ENCODE data around the gene MBIP.
A peak's percentile ranks its signal among the peaks of the same experiment; 100 is the strongest.

Gene MBIP

DNA sequence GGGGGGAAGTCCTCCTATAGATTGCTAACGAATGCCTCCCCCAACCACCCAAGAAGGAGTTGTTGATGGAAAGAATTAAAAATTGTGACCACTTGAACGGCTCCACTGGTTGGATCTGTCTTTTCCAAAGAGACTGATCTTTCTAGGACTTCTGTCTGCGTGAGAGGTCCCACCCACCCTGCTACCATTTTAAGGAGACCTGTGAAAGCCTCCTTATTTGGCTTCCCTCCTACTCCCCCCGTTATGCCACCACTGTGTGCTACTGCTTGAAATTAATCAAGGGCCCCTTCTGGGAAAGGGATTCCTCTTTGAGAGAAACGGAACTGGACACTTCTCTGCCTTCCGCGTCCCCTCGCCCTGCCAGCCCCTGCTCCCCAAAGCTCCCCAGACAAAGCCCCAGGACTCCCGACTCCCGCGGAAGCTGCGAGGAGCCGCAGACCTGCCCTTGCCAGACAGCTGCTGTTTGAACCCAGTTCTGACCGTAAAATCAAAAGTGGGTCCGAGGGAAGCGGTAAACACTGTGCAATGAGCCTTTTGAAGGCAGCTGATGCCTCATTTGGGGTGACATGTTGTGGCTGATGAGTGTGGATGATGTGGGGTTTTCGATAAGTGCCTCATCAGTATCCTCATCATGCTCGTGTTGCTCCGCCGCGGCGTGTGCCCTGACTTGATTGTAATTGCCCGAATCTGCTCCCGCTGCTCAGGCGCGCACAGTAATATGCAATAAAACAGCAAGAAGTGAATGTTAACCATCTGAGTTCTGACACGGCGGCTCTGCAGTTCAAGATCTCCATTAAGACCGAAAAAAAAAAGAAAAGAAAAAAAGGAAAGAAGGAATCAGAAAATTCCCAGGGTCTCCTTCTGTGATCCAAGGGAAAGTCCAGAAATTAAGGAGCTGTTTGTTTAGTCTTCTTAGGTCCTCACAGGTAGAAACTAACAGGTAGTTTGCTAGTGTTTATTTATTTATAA lies 48.2 kb downstream of the MBIP start:
- DNase-seq (ENCODE audit: low spot score), result peak; percentile 5
- TF ChIP-seq, protein P1, sequence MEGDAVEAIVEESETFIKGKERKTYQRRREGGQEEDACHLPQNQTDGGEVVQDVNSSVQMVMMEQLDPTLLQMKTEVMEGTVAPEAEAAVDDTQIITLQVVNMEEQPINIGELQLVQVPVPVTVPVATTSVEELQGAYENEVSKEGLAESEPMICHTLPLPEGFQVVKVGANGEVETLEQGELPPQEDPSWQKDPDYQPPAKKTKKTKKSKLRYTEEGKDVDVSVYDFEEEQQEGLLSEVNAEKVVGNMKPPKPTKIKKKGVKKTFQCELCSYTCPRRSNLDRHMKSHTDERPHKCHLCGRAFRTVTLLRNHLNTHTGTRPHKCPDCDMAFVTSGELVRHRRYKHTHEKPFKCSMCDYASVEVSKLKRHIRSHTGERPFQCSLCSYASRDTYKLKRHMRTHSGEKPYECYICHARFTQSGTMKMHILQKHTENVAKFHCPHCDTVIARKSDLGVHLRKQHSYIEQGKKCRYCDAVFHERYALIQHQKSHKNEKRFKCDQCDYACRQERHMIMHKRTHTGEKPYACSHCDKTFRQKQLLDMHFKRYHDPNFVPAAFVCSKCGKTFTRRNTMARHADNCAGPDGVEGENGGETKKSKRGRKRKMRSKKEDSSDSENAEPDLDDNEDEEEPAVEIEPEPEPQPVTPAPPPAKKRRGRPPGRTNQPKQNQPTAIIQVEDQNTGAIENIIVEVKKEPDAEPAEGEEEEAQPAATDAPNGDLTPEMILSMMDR (conservative IDR thresholded peaks at IDR 0.05; ENCODE audit: low read depth), result no peak
- H3K27ac ChIP-seq, result no peak overlapping the region
- ChIA-PET POLR2A (ENCODE audit: low non-redundant PET) (no interaction called here), CTCF (interaction anchor here (0.6 kb wide), 1 partner anchor 34 kb away, joined by 5 read pairs; no protein-coding TSS in a partner anchor)

DNA sequence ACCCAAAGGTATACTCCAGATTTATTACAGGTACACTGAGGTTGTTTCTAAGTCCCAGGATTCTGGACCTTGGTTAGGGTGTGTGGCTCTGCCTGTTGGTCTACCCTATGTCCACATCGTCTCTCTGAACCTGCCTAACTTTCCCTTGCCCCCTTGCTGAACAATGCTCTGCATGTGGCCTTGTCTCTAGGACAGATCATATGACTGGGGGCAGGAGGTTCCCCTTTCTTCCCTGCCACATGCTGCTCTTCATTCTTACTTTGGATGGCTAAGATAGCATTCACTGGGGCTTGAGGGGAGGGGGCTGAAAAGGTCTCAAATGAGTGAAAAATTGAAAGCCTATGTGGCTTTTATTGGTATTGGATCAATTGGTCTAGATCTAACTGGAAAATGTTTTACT lies 49.2 kb downstream of the MBIP start:
- H3K27ac ChIP-seq, result no peak overlapping the region
- ChIA-PET POLR2A (ENCODE audit: low non-redundant PET) (no interaction called here), CTCF (no interaction called here)
- no peak for DNase-seq (ENCODE audit: low spot score)
- TF ChIP-seq, protein P1 (conservative IDR thresholded peaks at IDR 0.05; ENCODE audit: low read depth), result no peak

DNA sequence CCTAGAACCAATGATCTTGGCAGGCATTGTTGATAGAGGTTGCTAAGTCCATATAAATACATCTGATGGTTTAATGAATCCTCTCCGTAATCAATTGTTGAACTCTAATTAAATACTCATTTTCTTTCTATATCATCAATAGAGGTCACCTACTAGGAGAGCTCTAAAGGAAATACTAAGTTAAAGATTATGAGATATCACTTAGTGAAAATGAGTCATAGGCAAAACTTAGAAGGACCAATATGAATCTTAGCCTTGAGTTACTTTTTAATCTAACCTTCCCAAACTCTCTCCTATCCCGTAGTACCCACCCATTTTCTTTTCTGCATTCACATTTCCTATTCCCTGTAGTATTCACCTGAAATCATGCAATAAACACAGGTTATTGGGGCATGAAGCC lies 50.2 kb downstream of the MBIP start:
- ChIA-PET CTCF (interaction anchor here (0.6 kb wide), 2 partner anchors 53 to 324 kb away, joined by 3 to 4 read pairs; no protein-coding TSS in a partner anchor), POLR2A (ENCODE audit: low non-redundant PET) (no interaction called here)
- H3K27ac ChIP-seq, result no peak overlapping the region
- DNase-seq (ENCODE audit: low spot score), result no peak
- TF ChIP-seq, protein P1 (conservative IDR thresholded peaks at IDR 0.05; ENCODE audit: low read depth), result no peak

DNA sequence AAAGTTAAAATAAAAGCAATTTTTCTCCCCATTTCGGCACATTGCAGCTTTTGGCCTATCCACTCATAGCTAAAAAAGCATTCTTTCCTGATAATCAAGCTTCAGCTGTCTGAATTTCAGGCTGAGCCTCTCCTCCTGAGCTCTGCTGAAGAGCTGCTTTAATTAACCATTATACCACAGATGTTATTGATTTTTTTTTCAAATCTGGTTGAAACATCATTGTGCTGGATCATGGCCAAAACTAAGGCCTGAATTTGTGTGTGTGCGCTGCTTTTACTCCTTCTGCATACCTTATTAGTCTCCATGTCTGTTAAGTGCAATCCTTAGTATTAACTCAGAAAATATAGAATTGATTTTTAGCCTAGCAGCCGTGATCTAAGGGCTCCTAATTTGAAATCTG lies 52.3 kb downstream of the MBIP start:
- DNase-seq (ENCODE audit: low spot score), result no peak
- ChIA-PET CTCF (interaction anchor here (1.1 kb wide), 1 partner anchor 199 kb away, joined by 3 read pairs; no protein-coding TSS in a partner anchor), POLR2A (ENCODE audit: low non-redundant PET) (no interaction called here)

DNA sequence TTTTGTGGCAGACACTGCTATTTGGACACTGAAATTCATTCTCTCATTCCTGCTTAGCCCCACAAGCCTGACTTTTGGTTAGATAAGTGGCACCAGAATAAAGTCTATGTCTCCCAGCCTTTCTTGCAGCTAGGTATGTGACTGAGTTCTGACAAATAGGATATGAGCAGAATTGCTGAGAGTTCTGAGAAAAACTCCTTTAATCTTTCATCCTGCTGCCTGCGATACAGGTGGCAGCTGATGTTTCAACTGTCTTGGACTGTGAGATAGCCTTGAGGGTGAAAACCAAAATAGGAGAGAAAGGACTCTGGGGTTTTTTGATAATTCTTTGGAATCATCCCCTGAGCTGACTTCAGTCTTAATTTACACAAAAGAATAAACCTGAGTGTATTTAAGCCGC lies 55.8 kb downstream of the MBIP start:
- DNase-seq (ENCODE audit: low spot score), result no peak
- CTCF ChIA-PET, result no interaction called here
- POLR2A ChIA-PET (ENCODE audit: low non-redundant PET), result no interaction called here
- H3K27ac ChIP-seq, result no peak overlapping the region
- TF ChIP-seq, protein P1 (conservative IDR thresholded peaks at IDR 0.05; ENCODE audit: low read depth), result no peak

More for the DNA sequence above, 52.3 kb downstream of the MBIP start:
- no peak overlapping the region for H3K27ac ChIP-seq
- TF ChIP-seq, protein P1 (conservative IDR thresholded peaks at IDR 0.05; ENCODE audit: low read depth), result no peak

DNA sequence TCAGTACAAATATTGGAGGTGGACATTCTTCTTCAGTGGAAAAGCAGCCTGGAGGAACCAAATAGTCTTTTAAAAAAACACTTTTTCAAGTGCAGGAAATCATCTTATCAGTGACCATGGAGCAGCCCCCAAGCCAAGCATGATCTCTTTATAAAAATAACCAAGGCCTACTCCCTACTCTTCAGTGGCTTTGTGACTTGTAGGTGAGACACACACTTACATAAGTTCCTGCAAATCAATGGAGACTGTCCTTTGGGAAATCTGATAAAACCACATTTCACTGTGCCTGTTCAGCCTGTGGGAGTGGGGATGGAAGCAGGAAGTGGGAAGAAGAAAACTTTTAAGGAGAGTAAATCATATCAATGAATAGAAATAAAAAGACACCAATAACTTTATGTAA lies 56.3 kb downstream of the MBIP start:
- CTCF ChIA-PET, result no interaction called here
- no peak for DNase-seq (ENCODE audit: low spot score)
- H3K27ac ChIP-seq, result no peak overlapping the region
- POLR2A ChIA-PET (ENCODE audit: low non-redundant PET), result no interaction called here
- TF ChIP-seq, protein P1 (conservative IDR thresholded peaks at IDR 0.05; ENCODE audit: low read depth), result no peak
